Neutrophil (primary cell): Measurements from ENCODE around the gene LOXHD1.

Experiments used
- H3K27ac ChIP-seq: fragments of 200-600 bp; sonication (generic); 2 replicates; pipeline ENCODE4 v1.5.1; 2016; ENCODE audit warnings: mild to moderate bottlenecking, moderate library complexity
- H3K27me3 ChIP-seq: fragments of 200-600 bp; sonication (generic); 2 replicates; pipeline ENCODE4 v1.6.0; 2016; ENCODE audit warnings: mild to moderate bottlenecking
- H3K36me3 ChIP-seq: fragments of 200-600 bp; sonication (generic); 2 replicates; pipeline ENCODE4 v1.5.1; 2017
- H3K4me1 ChIP-seq, 2 experiments: fragments of 200-600 bp in 1 of 2; sonication (generic) in 1 of 2; 1 replicate in 1 of 2; 2 replicates in 1 of 2; pipeline versions ENCODE4 v1.5.1 to v1.6.1; 2013 to 2016; ENCODE audit warnings: low read depth in 1 of 2, low read length in 1 of 2, mild to moderate bottlenecking in 1 of 2, moderate library complexity in 1 of 2; ENCODE audit not compliant: control insufficient read depth in 1 of 2, insufficient read depth in 1 of 2
- H3K4me3 ChIP-seq, 2 experiments: fragments of 200-600 bp in 1 of 2; sonication (generic) in 1 of 2; 1 replicate in 1 of 2; 2 replicates in 1 of 2; pipeline ENCODE4 v1.5.1; 2013 to 2016; ENCODE audit warnings: low read depth in 1 of 2, low read length in 1 of 2, mild to moderate bottlenecking in 1 of 2, moderate library complexity in 1 of 2
- H3K9me3 ChIP-seq: fragments of 200-600 bp; sonication (generic); 2 replicates; pipeline ENCODE4 v1.5.1; 2016
- TF ChIP-seq, protein P1 (sequence below): fragments of 200-600 bp; sonication (generic); IDR thresholded peaks from 2 replicates; pipeline ENCODE4 v1.5.1; 2016; ENCODE audit warnings: antibody characterized with exemption

The LOXHD1 gene

DNA sequence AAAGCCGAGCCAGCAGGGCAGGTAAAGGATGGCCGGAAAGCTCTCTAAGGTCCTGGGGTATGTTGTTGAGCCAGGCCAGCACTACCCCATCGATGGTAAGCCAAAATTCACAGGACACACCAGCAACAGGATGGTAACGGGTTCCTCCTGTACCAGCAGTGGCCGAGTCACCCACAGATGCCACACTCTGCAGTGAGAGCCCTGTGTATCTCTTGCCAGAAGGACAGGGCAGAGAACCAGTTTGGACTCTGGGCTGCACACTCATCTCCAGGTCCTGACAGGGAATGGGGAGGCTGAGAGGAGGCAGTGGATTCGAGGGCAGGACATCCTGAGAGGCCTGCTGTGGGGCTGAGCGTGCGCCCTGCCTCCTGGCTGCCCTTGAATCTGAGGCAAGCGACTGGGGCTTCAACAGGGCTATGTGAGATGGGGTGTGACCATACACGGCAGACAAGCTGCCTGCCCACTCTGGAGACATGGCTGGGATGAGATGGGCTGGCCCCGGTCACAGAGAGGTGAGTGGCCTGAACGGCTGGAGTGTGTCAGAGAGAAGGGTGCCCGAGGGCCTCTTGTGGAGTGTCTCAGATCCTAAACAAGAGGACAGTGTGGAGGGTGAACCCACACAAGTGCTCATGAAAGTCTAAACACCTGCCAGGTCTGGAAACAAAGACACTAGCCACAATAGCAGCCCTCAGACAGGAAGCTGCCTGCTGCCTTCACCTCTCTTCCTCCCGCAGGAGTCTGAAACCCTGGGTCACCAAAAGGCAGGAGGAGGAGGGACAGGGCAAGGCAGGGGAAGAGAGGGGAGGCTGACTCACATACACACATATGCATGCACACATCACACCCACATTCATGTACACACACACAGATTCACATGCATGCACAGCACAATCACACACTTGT is 182.3 kb downstream of the LOXHD1 start:
- TF ChIP-seq, protein P1, sequence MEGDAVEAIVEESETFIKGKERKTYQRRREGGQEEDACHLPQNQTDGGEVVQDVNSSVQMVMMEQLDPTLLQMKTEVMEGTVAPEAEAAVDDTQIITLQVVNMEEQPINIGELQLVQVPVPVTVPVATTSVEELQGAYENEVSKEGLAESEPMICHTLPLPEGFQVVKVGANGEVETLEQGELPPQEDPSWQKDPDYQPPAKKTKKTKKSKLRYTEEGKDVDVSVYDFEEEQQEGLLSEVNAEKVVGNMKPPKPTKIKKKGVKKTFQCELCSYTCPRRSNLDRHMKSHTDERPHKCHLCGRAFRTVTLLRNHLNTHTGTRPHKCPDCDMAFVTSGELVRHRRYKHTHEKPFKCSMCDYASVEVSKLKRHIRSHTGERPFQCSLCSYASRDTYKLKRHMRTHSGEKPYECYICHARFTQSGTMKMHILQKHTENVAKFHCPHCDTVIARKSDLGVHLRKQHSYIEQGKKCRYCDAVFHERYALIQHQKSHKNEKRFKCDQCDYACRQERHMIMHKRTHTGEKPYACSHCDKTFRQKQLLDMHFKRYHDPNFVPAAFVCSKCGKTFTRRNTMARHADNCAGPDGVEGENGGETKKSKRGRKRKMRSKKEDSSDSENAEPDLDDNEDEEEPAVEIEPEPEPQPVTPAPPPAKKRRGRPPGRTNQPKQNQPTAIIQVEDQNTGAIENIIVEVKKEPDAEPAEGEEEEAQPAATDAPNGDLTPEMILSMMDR = no peak
- H3K36me3 ChIP-seq = peaks cover 10% of the 10 kb centered on the region
- H3K9me3 ChIP-seq = no peaks in the 10 kb centered on the region
- H3K27ac ChIP-seq = no peak overlapping the region
- no peaks in the 10 kb centered on the region for H3K27me3 ChIP-seq
- H3K4me3 ChIP-seq = no peak overlapping the region
- H3K4me1 ChIP-seq = no peaks in the 10 kb centered on the region

DNA sequence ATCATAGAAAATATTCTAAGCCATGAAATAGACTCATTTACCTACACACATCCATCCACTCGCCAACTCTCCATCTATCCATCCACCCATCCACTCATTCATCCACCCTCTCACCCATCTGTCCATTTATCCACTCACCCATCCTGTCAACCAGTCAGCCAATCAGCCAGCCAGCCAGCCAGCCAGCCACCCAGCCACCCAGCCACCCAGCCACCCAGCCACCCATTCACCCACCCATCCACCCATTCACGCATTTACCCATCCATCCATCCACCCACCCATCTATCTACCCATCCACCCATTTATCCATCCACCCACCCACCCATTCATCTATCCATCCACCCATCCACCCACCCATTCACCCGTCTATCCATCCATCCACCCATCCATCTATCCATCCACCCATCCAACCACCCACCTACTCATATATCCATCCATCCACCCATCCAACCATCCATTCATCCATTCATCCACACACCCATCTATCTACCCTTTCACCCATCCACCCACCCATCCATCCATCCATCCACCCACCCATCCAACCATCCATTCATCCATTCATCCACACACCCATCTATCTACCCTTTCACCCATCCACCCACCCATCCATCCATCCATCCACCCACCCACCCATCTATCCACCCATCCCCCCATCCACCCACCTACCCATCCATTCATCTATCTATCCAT is 185.1 kb downstream of the LOXHD1 start:
- Histone ChIP-seq H3K27ac (no peak overlapping the region), H3K36me3 (no peaks in the 10 kb centered on the region), H3K27me3 (no peaks in the 10 kb centered on the region), H3K9me3 (no peaks in the 10 kb centered on the region), H3K4me1 (no peaks in the 10 kb centered on the region), H3K4me3 (no peak overlapping the region)
- TF ChIP-seq, protein P1 = no peak

DNA sequence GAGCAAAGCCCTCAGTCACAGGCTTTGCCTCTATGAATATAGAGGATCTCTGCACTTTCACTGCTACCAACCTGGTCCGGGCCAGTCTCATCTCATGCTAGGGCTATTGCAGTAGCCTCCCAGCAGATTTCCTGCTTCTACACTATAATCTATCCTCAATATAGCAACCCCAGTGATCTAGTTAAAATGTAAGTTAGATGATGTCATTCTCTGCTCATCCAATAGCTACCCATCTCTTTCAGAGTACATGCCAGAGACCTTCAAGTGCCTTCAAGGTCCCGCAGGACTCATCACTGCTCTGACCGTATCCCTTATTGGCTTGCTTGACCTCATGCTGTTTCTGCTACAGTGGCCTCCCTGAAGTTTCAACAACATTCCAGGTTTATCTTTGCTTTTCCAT is 186.3 kb downstream of the LOXHD1 start:
- Histone ChIP-seq H3K4me1 (no peaks in the 10 kb centered on the region), H3K27ac (no peak overlapping the region), H3K9me3 (no peaks in the 10 kb centered on the region), H3K4me3 (no peak overlapping the region), H3K36me3 (no peaks in the 10 kb centered on the region), H3K27me3 (peaks cover 8% of the 10 kb centered on the region)
- TF ChIP-seq, protein P1 = no peak

DNA sequence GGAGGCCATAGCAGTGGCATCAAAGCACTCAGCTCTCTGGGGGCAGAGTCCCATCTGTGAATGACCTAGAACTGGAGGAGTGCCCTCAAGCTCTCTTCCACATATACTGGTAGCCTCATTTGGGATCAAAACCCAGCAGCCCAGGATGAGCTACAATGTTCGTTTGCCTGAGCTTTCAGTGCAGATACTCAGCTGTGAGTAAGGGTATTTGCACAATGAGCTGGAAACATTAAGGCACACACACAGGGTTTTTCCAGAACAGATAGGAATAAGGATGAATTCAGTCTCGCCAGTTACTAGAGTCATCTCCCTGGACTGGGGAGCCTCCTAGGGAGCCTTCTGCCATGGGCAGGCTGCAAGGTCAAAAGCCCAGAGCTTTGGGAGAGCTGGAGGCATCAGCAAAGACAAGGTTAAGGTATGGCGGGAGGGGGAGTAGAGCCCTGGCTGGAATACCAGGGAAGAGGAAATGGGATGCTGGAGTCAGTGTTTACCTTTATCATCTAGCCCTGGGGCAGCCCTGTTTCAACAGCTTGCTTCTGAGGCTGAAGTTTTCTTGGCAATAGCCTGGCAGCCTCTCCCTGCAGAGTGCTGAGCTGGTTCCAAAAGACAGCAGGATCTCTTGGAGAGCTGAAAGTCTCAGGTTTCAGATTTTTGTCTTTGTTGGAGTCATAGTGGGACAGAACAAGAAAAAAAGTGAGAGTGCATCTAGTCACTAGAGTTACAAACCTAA is 187.7 kb downstream of the LOXHD1 start:
- Histone ChIP-seq H3K27me3 (peaks cover 8% of the 10 kb centered on the region), H3K27ac (no peak overlapping the region), H3K4me3 (no peak overlapping the region), H3K36me3 (no peaks in the 10 kb centered on the region), H3K9me3 (no peaks in the 10 kb centered on the region), H3K4me1 (no peaks in the 10 kb centered on the region)
- TF ChIP-seq, protein P1 = no peak

DNA sequence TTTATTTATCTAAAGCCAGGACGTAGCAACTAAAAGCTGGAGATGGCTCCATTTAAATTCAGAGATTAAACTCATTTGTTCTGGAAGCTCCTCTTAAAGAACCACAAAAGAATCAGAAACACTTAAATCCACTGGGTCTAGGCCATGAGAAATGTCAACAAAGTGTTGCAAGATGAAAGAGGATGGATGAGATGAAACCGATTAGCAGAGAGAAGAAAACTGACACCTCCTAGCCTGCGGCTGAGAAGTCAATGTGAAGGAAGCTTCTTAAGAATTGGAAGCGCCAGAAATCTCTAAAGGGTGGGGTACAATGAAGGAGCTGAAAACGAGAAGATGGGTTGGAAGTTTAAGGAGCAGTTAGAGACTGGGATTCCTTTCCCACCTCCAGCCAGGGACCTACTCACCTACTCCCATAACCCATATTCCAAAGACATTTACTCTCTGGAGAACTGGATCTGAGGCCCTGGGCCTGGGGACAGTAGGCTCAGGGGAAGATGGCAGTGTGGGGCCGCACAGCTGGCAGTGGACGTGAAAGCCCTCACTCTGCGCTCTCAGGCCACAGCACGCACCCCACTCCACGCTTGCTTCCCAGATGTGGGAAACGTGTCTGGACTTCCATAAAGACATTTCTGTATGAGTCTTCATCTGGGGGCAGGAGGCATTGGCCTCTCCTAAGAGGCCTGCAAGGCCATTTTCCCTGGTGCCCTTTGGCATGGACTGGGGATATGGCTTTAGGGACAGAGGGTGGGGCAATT is 188.4 kb downstream of the LOXHD1 start:
- Histone ChIP-seq H3K27ac (no peak overlapping the region), H3K4me3 (no peak overlapping the region), H3K27me3 (peaks cover 8% of the 10 kb centered on the region), H3K9me3 (no peaks in the 10 kb centered on the region), H3K4me1 (no peaks in the 10 kb centered on the region), H3K36me3 (no peaks in the 10 kb centered on the region)
- TF ChIP-seq, protein P1 = no peak
